Tibial nerve (tissue), 4 donors: Measurements from ENCODE around the gene SAA1.
"Not testable (repeated sequence)": the region's sequence is repeated elsewhere in the genome, so short reads cannot be mapped to it uniquely, and the experiment has no call there.

Experiments
- EP300 ChIP-seq, 2 donors: sonication (generic); formaldehyde crosslinking; IDR thresholded peaks; one replicate each; pipeline ENCODE4 v1.6.1; 2017; ENCODE audit warnings: antibody characterized with exemption in 2 of 2, mild to moderate bottlenecking in 1 of 2
- TF ChIP-seq, protein P1 (sequence below), 5 experiments: fragments of 200-600 bp in 3 of 5; fragments of 450-650 bp in 2 of 5; sonication (generic) in 3 of 5; IDR thresholded peaks; one replicate each; pipeline ENCODE4 v1.5.1; 2016 to 2019; ENCODE audit warnings: antibody characterized with exemption in 5 of 5, mild to moderate bottlenecking in 3 of 5, moderate library complexity in 2 of 5

DNA sequence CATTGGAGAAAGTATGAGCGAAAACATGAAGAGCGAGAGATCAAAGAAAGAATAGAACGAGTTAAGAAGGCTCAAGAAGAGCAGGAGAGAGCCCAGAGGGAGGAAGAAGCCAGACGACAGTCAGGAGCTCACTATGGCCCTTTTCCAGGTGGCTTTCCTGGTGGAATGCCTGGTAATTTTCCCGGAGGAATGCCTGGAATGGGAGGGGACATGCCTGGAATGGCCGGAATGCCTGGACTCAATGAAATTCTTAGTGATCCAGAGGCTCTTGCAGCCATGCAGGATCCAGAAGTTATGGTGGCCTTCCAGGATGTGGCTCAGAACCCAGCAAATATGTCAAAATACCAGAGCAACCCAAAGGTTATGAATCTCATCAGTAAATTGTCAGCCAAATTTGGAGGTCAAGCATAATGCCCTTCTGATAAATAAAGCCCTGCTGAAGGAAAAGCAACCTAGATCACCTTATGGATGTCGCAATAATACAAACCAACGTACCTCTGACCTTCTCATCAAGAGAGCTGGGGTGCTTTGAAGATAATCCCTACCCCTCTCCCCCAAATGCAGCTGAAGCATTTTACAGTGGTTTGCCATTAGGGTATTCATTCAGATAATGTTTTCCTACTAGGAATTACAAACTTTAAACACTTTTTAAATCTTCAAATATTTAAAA is 3.2 kb upstream of the SAA1 start:
- TF ChIP-seq, protein P1, sequence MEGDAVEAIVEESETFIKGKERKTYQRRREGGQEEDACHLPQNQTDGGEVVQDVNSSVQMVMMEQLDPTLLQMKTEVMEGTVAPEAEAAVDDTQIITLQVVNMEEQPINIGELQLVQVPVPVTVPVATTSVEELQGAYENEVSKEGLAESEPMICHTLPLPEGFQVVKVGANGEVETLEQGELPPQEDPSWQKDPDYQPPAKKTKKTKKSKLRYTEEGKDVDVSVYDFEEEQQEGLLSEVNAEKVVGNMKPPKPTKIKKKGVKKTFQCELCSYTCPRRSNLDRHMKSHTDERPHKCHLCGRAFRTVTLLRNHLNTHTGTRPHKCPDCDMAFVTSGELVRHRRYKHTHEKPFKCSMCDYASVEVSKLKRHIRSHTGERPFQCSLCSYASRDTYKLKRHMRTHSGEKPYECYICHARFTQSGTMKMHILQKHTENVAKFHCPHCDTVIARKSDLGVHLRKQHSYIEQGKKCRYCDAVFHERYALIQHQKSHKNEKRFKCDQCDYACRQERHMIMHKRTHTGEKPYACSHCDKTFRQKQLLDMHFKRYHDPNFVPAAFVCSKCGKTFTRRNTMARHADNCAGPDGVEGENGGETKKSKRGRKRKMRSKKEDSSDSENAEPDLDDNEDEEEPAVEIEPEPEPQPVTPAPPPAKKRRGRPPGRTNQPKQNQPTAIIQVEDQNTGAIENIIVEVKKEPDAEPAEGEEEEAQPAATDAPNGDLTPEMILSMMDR (IDR thresholded peaks at IDR 0.05): not testable (repeated sequence)
- TF ChIP-seq EP300 (IDR thresholded peaks at IDR 0.05): not testable (repeated sequence)
